ENCODE data around the gene ATP6V1F. TPM values are rescaled to one million over a fixed set of nuclear protein-coding genes. Genes with fewer than 3 reads are reported as not detected.

Gene ATP6V1F
- total and polyA plus RNA-seq, 8 donors = 2.0 to 282 (median 67.7) TPM

DNA sequence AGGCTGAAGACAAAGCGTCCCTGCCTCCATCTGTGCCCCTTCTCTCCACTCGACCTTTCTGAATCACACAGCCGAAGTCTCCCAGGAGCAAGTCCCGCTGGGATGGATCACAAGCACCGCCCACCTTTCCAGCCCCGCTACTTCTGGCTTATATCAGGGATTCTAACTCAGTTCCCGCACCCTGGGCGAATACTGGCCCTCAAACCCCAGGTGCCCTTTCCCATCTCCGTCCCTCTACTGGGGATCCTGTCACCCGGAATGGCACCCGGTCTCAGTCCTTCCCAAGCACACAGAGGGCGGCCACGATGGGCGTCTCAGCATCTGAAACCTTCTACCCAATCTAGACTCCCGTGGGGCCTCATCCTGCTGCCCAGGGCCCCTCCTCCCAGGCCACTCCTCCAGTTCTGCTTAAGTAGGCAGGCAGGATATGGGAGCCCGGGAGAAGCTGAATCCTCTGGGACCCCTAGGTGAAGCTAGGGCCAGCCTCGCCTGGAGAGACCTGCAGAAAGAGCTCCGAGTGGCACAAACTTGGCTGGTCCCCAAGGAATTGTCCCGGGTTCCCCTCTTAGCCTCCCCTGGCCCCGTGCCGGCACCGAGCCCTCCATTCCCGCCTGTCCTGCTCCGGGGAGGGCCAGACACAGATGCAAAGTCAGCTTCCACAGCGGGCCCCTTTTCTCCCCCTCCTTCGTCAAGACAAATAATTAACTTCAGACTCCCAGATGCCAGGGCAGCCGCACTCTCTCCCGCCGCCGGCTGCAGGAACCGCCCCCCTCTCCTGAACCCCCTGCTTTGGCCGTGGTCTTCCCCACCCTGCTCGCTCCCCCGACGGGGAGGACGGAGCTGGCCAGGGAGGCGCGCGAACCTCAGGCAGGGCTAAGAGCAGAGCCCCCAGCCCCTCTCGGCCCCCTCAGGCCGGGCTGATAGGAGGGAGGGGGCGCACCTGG is 47.2 kb downstream of the ATP6V1F start:
- no peaks in the 10 kb centered on the region for H3K36me3 ChIP-seq
- TF ChIP-seq, protein P1, sequence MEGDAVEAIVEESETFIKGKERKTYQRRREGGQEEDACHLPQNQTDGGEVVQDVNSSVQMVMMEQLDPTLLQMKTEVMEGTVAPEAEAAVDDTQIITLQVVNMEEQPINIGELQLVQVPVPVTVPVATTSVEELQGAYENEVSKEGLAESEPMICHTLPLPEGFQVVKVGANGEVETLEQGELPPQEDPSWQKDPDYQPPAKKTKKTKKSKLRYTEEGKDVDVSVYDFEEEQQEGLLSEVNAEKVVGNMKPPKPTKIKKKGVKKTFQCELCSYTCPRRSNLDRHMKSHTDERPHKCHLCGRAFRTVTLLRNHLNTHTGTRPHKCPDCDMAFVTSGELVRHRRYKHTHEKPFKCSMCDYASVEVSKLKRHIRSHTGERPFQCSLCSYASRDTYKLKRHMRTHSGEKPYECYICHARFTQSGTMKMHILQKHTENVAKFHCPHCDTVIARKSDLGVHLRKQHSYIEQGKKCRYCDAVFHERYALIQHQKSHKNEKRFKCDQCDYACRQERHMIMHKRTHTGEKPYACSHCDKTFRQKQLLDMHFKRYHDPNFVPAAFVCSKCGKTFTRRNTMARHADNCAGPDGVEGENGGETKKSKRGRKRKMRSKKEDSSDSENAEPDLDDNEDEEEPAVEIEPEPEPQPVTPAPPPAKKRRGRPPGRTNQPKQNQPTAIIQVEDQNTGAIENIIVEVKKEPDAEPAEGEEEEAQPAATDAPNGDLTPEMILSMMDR (IDR thresholded peaks at IDR 0.05) = no peak
- TF ChIP-seq POLR2AphosphoS5 (IDR thresholded peaks at IDR 0.05) (no peak), EP300 (IDR thresholded peaks at IDR 0.05) (no peak), POLR2A (IDR thresholded peaks at IDR 0.05) (no peak)
- H3K4me1 ChIP-seq = peaks cover 12 to 31% (median 19%) of the 10 kb centered on the region in 4 donors
- intact Hi-C loops (cut with DNase I; ENCODE audit: low total_unique reads) = loop anchor here (5.0 kb wide), 1 partner anchor 167 kb away; no protein-coding TSS in a partner anchor
- H3K9me3 ChIP-seq = no peaks in the 10 kb centered on the region
- DNase-seq = peak in 1 of 2 donors; percentile 68
- peaks cover 0 to 78% (median 34%) of the 10 kb centered on the region in 3 donors for H3K27me3 ChIP-seq
- H3K4me3 ChIP-seq = peak overlapping the region; percentile 21 to 43 (median 27)
- H3K27ac ChIP-seq = no peak overlapping the region
- 9 to 19% (median 11%) methylated on average over 25 to 42 of the region's 42 CpGs for WGBS, 5 donors

GRCh38 chr7:128910569-128910945 is 47.9 kb downstream of the ATP6V1F start, which contains the start of gene KCP:
KCP (minus strand) TSS chr7:128910709; CDS start chr7:128910676, 33 bp downstream.
- no peak within 1 kb of the TSS for H3K27ac ChIP-seq
- intact Hi-C loops (cut with DNase I; ENCODE audit: low total_unique reads) = no loop called here
- 19 to 54% (median 23%) methylated on average over 11 to 34 of the region's 34 CpGs for WGBS, 5 donors
- DNase-seq = peak in 1 of 2 donors; percentile 63
- no peaks in the 10 kb centered on the region for H3K36me3 ChIP-seq
- H3K9me3 ChIP-seq = no peaks in the 10 kb centered on the region
- H3K4me1 ChIP-seq = peaks cover 19 to 37% (median 25%) of the 10 kb centered on the region in 4 donors
- TF ChIP-seq EP300 (IDR thresholded peaks at IDR 0.05) (no peak), POLR2AphosphoS5 (IDR thresholded peaks at IDR 0.05) (no peak), POLR2A (IDR thresholded peaks at IDR 0.05) (no peak)
- TF ChIP-seq, protein P1 (IDR thresholded peaks at IDR 0.05) = no peak
- peaks cover 0 to 85% (median 41%) of the 10 kb centered on the region in 3 donors for H3K27me3 ChIP-seq
- peak within 1 kb of the TSS; percentile 21 to 43 (median 27) for H3K4me3 ChIP-seq

GRCh38 chr7:128911423-128912031 is 48.9 kb downstream of the ATP6V1F start:
- Histone ChIP-seq H3K36me3 (no peaks in the 10 kb centered on the region), H3K27me3 (peaks cover 9 to 88% (median 50%) of the 10 kb centered on the region in 3 donors)

More at GRCh38 chr7:128911423-128912031, 48.9 kb downstream of the ATP6V1F start:
- DNase-seq = peak; percentile 37 to 81
- Histone ChIP-seq H3K4me3 (no peak overlapping the region), H3K9me3 (no peaks in the 10 kb centered on the region), H3K4me1 (peaks cover 25 to 44% (median 32%) of the 10 kb centered on the region in 4 donors), H3K27ac (no peak overlapping the region)
- TF ChIP-seq EP300 (IDR thresholded peaks at IDR 0.05) (no peak), POLR2A (IDR thresholded peaks at IDR 0.05) (no peak), POLR2AphosphoS5 (IDR thresholded peaks at IDR 0.05) (no peak)
- TF ChIP-seq, protein P1 (IDR thresholded peaks at IDR 0.05) = no peak
- intact Hi-C loops (cut with DNase I; ENCODE audit: low total_unique reads) = no loop called here
- WGBS, 5 donors = 51 to 69% (median 56%) methylated on average over 7 to 8 of the region's 8 CpGs

Data from stomach (tissue), 9 donors.